ENCODE results near the gene ZCCHC14.
"Not testable (repeated sequence)": the region's sequence is repeated elsewhere in the genome, so short reads cannot be mapped to it uniquely, and the experiment has no call there.

DNA sequence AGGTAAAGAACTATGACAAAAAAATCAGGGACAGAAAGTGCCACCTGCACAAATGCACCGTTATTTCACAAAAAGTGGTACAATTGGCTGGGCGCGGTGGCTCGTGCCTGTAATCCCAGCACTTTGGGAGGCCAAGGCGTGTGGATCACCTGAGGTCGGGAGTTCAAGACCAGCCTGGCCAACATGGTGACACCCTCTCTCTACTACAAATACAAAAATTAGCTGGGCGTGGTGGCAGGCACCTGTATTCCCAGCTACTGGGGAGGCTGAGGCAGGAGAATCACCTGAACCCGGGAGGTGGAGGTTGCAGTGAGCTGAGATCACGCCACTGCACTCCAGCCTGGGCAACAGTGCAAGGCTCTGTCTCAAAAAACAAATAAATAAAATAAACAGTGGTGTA lies 102.9 kb downstream of the ZCCHC14 start:
- TF ChIP-seq, protein P1, sequence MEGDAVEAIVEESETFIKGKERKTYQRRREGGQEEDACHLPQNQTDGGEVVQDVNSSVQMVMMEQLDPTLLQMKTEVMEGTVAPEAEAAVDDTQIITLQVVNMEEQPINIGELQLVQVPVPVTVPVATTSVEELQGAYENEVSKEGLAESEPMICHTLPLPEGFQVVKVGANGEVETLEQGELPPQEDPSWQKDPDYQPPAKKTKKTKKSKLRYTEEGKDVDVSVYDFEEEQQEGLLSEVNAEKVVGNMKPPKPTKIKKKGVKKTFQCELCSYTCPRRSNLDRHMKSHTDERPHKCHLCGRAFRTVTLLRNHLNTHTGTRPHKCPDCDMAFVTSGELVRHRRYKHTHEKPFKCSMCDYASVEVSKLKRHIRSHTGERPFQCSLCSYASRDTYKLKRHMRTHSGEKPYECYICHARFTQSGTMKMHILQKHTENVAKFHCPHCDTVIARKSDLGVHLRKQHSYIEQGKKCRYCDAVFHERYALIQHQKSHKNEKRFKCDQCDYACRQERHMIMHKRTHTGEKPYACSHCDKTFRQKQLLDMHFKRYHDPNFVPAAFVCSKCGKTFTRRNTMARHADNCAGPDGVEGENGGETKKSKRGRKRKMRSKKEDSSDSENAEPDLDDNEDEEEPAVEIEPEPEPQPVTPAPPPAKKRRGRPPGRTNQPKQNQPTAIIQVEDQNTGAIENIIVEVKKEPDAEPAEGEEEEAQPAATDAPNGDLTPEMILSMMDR (IDR thresholded peaks at IDR 0.05) = not testable (repeated sequence)
- TF ChIP-seq POLR2A (IDR thresholded peaks at IDR 0.05) = not testable (repeated sequence)

All from esophagus squamous epithelium (tissue), 4 donors.